HepG2 (cell line): ENCODE results near the gene CCK. TPM values are rescaled to one million over a fixed set of nuclear protein-coding genes. Genes with fewer than 3 reads are reported as not detected.

ENCODE experiments used
- ATAC-seq: fragments of 200-7000 bp; cut with Tn5 transposase; 3 replicates; pipeline ENCODE4 v1.9.1; 2020; ENCODE audit warnings: mild to moderate bottlenecking, moderate library complexity
- BruUV-seq: library from RNA; stranded (reverse); fragments of 400-500 nt; replicated peaks from 2 replicates; lab custom pipeline; 2021; lab: Mats Ljungman, UMichigan
- CTCF ChIA-PET: fragments of 300-600 bp; formaldehyde crosslinking; extraction: SDS; loops from one replicate; lab custom pipeline; 2021; ENCODE audit warnings: low total read pairs, inconsistent platforms, low intra/inter-chr PET ratio; lab: Yijun Ruan, JAX
- POLR2A ChIA-PET: fragments of 350-600 bp; sonication (Branson Sonifier 250); formaldehyde crosslinking; loops from one replicate; lab custom pipeline; 2020; ENCODE audit warnings: antibody characterized with exemption, inconsistent platforms; lab: Yijun Ruan, JAX
- DNase-seq: peaks from one replicate; pipeline ENCODE4 v3.0.0-alpha.2; 2015; ENCODE audit warnings: low spot score
- FAIRE-seq: peaks from 3 replicates; lab custom pipeline; 2011; peaks lifted over from hg19 to GRCh38; lab: Jason Lieb, UNC
- H2AFZ ChIP-seq: one replicate; pipeline ENCODE4 v1.6.1; 2011; ENCODE audit warnings: low read length, inconsistent platforms
- H3K27ac ChIP-seq: fragments of 300-600 bp; 3 replicates; pipeline ENCODE4 v1.8.0; 2011; ENCODE audit warnings: mixed run types, mild to moderate bottlenecking, mixed read lengths, low read length, inconsistent platforms; ENCODE audit not compliant: insufficient read depth; ENCODE audit errors: extremely low read length
- H3K27me3 ChIP-seq, 2 experiments: fragments of 200-600 bp in 1 of 2; 2 replicates in 1 of 2; 3 replicates in 1 of 2; pipeline versions ENCODE4 v1.6.0 to v1.8.0; 2011; ENCODE audit warnings: low read length in 2 of 2, mild to moderate bottlenecking in 2 of 2, moderate library complexity in 2 of 2, inconsistent platforms in 1 of 2; ENCODE audit not compliant: insufficient read depth in 2 of 2, control insufficient read depth in 1 of 2
- H3K36me3 ChIP-seq, 2 experiments: fragments of 200-600 bp in 1 of 2; replicated peaks in 1 of 2; 2 replicates in 1 of 2; 3 replicates in 1 of 2; pipeline versions ENCODE4 v1.5.1 to v1.8.0; 2011; ENCODE audit warnings: low read length in 2 of 2, inconsistent platforms in 1 of 2; ENCODE audit not compliant: insufficient read depth in 2 of 2, control insufficient read depth in 1 of 2
- H3K4me1 ChIP-seq: 2 replicates; pipeline ENCODE4 v1.5.1; 2012; ENCODE audit warnings: low read length, inconsistent platforms; ENCODE audit not compliant: insufficient read depth
- H3K4me2 ChIP-seq: 2 replicates; pipeline ENCODE4 v1.6.0; 2011; ENCODE audit warnings: low read depth, low read length, inconsistent platforms
- H3K4me3 ChIP-seq, 3 experiments: fragments of 200-600 bp in 1 of 3; sonication (generic), shearing (Covaris generic) in 1 of 3; replicated peaks in 1 of 3; 2 replicates each; pipeline ENCODE4 v1.5.1; 2011 to 2016; ENCODE audit warnings: low read length in 3 of 3, inconsistent platforms in 2 of 3, low read depth in 2 of 3, mild to moderate bottlenecking in 2 of 3, control low read depth in 1 of 3, mixed read lengths in 1 of 3; ENCODE audit not compliant: insufficient read depth in 1 of 3
- H3K79me2 ChIP-seq: one replicate; pipeline ENCODE4 v1.6.1; 2011; ENCODE audit warnings: low read length, inconsistent platforms; ENCODE audit not compliant: insufficient read depth
- H3K9ac ChIP-seq: 2 replicates; pipeline ENCODE4 v1.6.0; 2011; ENCODE audit warnings: mild to moderate bottlenecking, low read depth, low read length, inconsistent platforms; ENCODE audit not compliant: insufficient read depth
- H3K9me3 ChIP-seq: 2 replicates; pipeline ENCODE4 v1.5.1; 2012; ENCODE audit warnings: mild to moderate bottlenecking, low read length
- H4K20me1 ChIP-seq: 2 replicates; pipeline ENCODE4 v1.6.0; 2011; ENCODE audit warnings: inconsistent platforms, mild to moderate bottlenecking, low read length, moderate library complexity; ENCODE audit not compliant: insufficient read depth
- CAMTA2 ChIP-seq: sonication (generic); formaldehyde crosslinking; IDR thresholded peaks from 2 replicates; pipeline ENCODE4 v1.4.0; 2020; ENCODE audit warnings: mild to moderate bottlenecking, missing genetic modification reagents, borderline replicate concordance
- CCAR2 ChIP-seq: fragments of 200-400 bp; formaldehyde crosslinking; optimal IDR thresholded peaks from 2 replicates; pipeline ENCODE3; 2018; ENCODE audit warnings: low read depth, mild to moderate bottlenecking, low read length, moderate library complexity
- HIVEP1 ChIP-seq: sonication (generic); formaldehyde crosslinking; IDR thresholded peaks from 2 replicates; pipeline ENCODE4 v1.4.0; 2020; ENCODE audit warnings: mild to moderate bottlenecking, missing genetic modification reagents
- KDM1A ChIP-seq: IDR thresholded peaks from 2 replicates; pipeline ENCODE4 v1.6.1; 2016; ENCODE audit warnings: missing compliant biosample characterization
- MAFF ChIP-seq: IDR thresholded peaks from 2 replicates; pipeline ENCODE4 v1.6.1; 2011; ENCODE audit warnings: low read depth, low read length, improper control_type of control experiment
- MAFK ChIP-seq, 2 experiments: IDR thresholded peaks in 1 of 2; conservative IDR thresholded peaks in 1 of 2; 2 replicates each; pipeline ENCODE4 v1.6.1; 2011; ENCODE audit warnings: improper control_type of control experiment in 2 of 2, low read length in 2 of 2
- MTA1 ChIP-seq: sonication (generic); formaldehyde crosslinking; IDR thresholded peaks from 2 replicates; pipeline ENCODE4 v1.4.0; 2020; ENCODE audit warnings: missing genetic modification reagents, mild to moderate bottlenecking, borderline replicate concordance
- MYC ChIP-seq: sonication (generic); formaldehyde crosslinking; IDR thresholded peaks from 2 replicates; pipeline ENCODE4 v1.9.0; 2021; ENCODE audit warnings: missing genetic modification reagents, borderline replicate concordance
- NCOA1 ChIP-seq: sonication (generic); formaldehyde crosslinking; IDR thresholded peaks from 2 replicates; pipeline ENCODE4 v1.9.0; 2021; ENCODE audit warnings: missing genetic modification reagents
- POLR2G ChIP-seq: fragments of 200-400 bp; formaldehyde crosslinking; IDR thresholded peaks from 2 replicates; pipeline ENCODE4 v1.6.1; 2018; ENCODE audit warnings: mild to moderate bottlenecking, low read depth, low read length, moderate library complexity
- TFDP1 ChIP-seq: IDR thresholded peaks from 2 replicates; pipeline ENCODE4 v1.6.1; 2016; ENCODE audit warnings: missing compliant biosample characterization, missing genetic modification reagents, borderline replicate concordance
- ZBTB14 ChIP-seq: sonication (generic); formaldehyde crosslinking; IDR thresholded peaks from 2 replicates; pipeline ENCODE4 v1.4.0; 2020; ENCODE audit warnings: missing genetic modification reagents
- ZBTB2 ChIP-seq: sonication (generic); formaldehyde crosslinking; IDR thresholded peaks from 2 replicates; pipeline ENCODE4 v1.8.0; 2022; ENCODE audit warnings: low read depth, missing genetic modification reagents
- ZBTB7B ChIP-seq: sonication (generic); formaldehyde crosslinking; IDR thresholded peaks from 2 replicates; pipeline ENCODE4 v1.4.0; 2020; ENCODE audit warnings: missing genetic modification reagents
- ZNF256 ChIP-seq: sonication (generic); formaldehyde crosslinking; conservative IDR thresholded peaks from 2 replicates; pipeline ENCODE4 v1.4.0; 2020; ENCODE audit warnings: missing genetic modification reagents
- ZNF598 ChIP-seq: sonication (generic); formaldehyde crosslinking; IDR thresholded peaks from 2 replicates; pipeline ENCODE4 v1.5.1; 2020; ENCODE audit warnings: mild to moderate bottlenecking, missing genetic modification reagents, borderline replicate concordance
- ZNF766 ChIP-seq: sonication (generic); formaldehyde crosslinking; IDR thresholded peaks from 2 replicates; pipeline ENCODE4 v1.5.0; 2020; ENCODE audit warnings: missing genetic modification reagents, borderline replicate concordance
- WGBS: methylation state at CpG from one replicate; pipeline ENCODE4 v1.1.6; 2017; ENCODE audit warnings: low lambda C conversion rate; 5-methylcytosine and 5-hydroxymethylcytosine counted together
- in situ Hi-C: cut with HindIII; loops from 2 replicates; pipeline ENCODE4 v1.10.0; 2017; ENCODE audit warnings: low pct_unique_long_range_greater_than_20kb; ENCODE audit not compliant: extremely low pct_ligation_motif_present
- intact Hi-C: fragments of 100-400 bp; cut with micrococcal nuclease; formaldehyde crosslinking; loops from one replicate; pipeline ENCODE4 v1.10.0; 2022; ENCODE audit not compliant: unreplicated experiment
- polyA plus RNA-seq, 8 experiments: library from polyadenylated mRNA; depleted of rRNA in 3 of 8; stranded (reverse) in 7 of 8; unstranded in 1 of 8; fragments of >200 nt; fragmentation: Illumina TruSeq in 4 of 8; extraction: Trizol in 4 of 8; gene quantifications; 2 replicates each; pipeline versions ENCODE4 v1.2.1 to v1.2.3, GENCODE V29; 2011 to 2016; ENCODE audit warnings: low read depth in 4 of 8, missing spikeins in 1 of 8, mixed read lengths in 1 of 8; ENCODE audit not compliant: insufficient read depth in 1 of 8
- total RNA-seq, 5 experiments: library from RNA; depleted of rRNA; stranded (reverse); fragments of >200 nt; fragmentation: Illumina TruSeq; extraction: Trizol; gene quantifications; 2 replicates each; pipeline ENCODE4 v1.2.3, GENCODE V29; 2016; ENCODE audit warnings: low read depth in 1 of 5

The CCK gene
- total and polyA plus RNA-seq, 2 of the 13 experiments (the other 11 are each of a cell fraction or from before 2014, with no cell fraction given): not detected

- no peaks in the 10 kb centered on the region for H3K36me3 ChIP-seq
- peaks cover 10% of the 10 kb centered on the region for H3K9me3 ChIP-seq
- no peak for FAIRE-seq
- no peaks in the 10 kb centered on the region for H4K20me1 ChIP-seq
- H3K79me2 ChIP-seq: no peaks in the 10 kb centered on the region
- ATAC-seq: no peak
- in situ Hi-C loops (loop anchor here (25.0 kb wide), 1 partner anchor 601 kb away; no protein-coding TSS in a partner anchor), intact Hi-C loops (no loop called here)
- ChIA-PET CTCF (no interaction called here), POLR2A (no interaction called here)
- TF ChIP-seq TFDP1 (CRISPR knock-in tag) (no peak), CCAR2 (no peak), POLR2G (no peak), NCOA1 (CRISPR knock-in tag) (no peak), ZNF766 (CRISPR knock-in tag) (no peak)
- no peak overlapping the region for H3K4me3 ChIP-seq
- no peak overlapping the region for H3K27ac ChIP-seq
- H3K27me3 ChIP-seq: peaks cover 0 to 4% of the 10 kb centered on the region in 2 experiments; a peak in 1 of 5 replicates
- no peak overlapping the region for H3K9ac ChIP-seq
- 68% methylated on average over 2 of the region's 2 CpGs for WGBS
- H2AFZ ChIP-seq: no peak overlapping the region
- BruUV-seq: no TSS peak
- no peak overlapping the region for H3K4me2 ChIP-seq
- peaks cover under 1% of the 10 kb centered on the region; the same call in 1 of the 2 replicates for H3K4me1 ChIP-seq
- no peak for DNase-seq
Measured at GRCh38 chr3:42236611-42237010, 29.4 kb downstream of the CCK start.

- H3K9me3 ChIP-seq: peaks cover 10% of the 10 kb centered on the region
- no peak overlapping the region for H2AFZ ChIP-seq
- ATAC-seq (no peak), DNase-seq (no peak), FAIRE-seq (no peak)
- H3K9ac ChIP-seq: no peak overlapping the region
- no peak overlapping the region for H3K27ac ChIP-seq
- peaks cover 0 to 12% of the 10 kb centered on the region in 2 experiments; a peak in 1 of 5 replicates for H3K27me3 ChIP-seq
- CTCF ChIA-PET: no interaction called here
- BruUV-seq: no TSS peak
- in situ Hi-C loops (loop anchor here (25.0 kb wide), 1 partner anchor 602 kb away; no protein-coding TSS in a partner anchor), intact Hi-C loops (no loop called here)
- no peaks in the 10 kb centered on the region for H4K20me1 ChIP-seq
- no peak overlapping the region for H3K4me2 ChIP-seq
- peaks cover 11% of the 10 kb centered on the region for H3K4me1 ChIP-seq
- H3K4me3 ChIP-seq: no peak overlapping the region
- POLR2A ChIA-PET: no interaction called here
- H3K79me2 ChIP-seq: no peaks in the 10 kb centered on the region
- no peaks in the 10 kb centered on the region for H3K36me3 ChIP-seq
- TF ChIP-seq MTA1 (CRISPR knock-in tag) (no peak), ZBTB7B (CRISPR knock-in tag) (no peak), MYC (CRISPR knock-in tag) (no peak), CAMTA2 (no peak), KDM1A (no peak), ZNF598 (no peak), HIVEP1 (CRISPR knock-in tag) (no peak), MAFK (conservative IDR thresholded peaks at IDR 0.05 in 1 of 2, IDR thresholded peaks at IDR 0.05 in 1 of 2; ENCODE audit: low read length in 2 of 2) (peak; percentile 59 to 66), ZNF256 (CRISPR knock-in tag) (no peak), ZBTB14 (CRISPR knock-in tag) (no peak), MAFF (peak; percentile 53; the same call in 1 of the 2 replicates), ZBTB2 (no peak)
Measured at GRCh38 chr3:42235532-42235931, 30.5 kb downstream of the CCK start.
